KMS-11 (cell line): ENCODE results near the gene KIAA0825.

Source experiments
- H2AFZ ChIP-seq: fragments of 200-600 bp; sonication (generic); 2 replicates; pipeline ENCODE4 v1.6.1; 2016; ENCODE audit warnings: antibody characterized with exemption, mixed run types, low read depth
- H3K27ac ChIP-seq: fragments of 200-600 bp; sonication (generic); 2 replicates; pipeline ENCODE4 v1.6.1; 2016; ENCODE audit warnings: mild to moderate bottlenecking, mixed run types
- H3K27me3 ChIP-seq: fragments of 200-600 bp; sonication (generic); 2 replicates; pipeline ENCODE4 v1.6.1; 2017; ENCODE audit warnings: mild to moderate bottlenecking, low read depth, mixed run types, moderate library complexity; ENCODE audit not compliant: insufficient read depth
- H3K36me3 ChIP-seq: fragments of 200-600 bp; sonication (generic); 2 replicates; pipeline ENCODE4 v1.6.1; 2017; ENCODE audit warnings: mild to moderate bottlenecking, mixed run types; ENCODE audit not compliant: insufficient read depth
- H3K4me1 ChIP-seq: fragments of 200-600 bp; sonication (generic); 2 replicates; pipeline ENCODE4 v1.6.1; 2016; ENCODE audit warnings: mild to moderate bottlenecking, low read depth, mixed run types; ENCODE audit not compliant: poor library complexity, severe bottlenecking
- H3K4me2 ChIP-seq: fragments of 200-600 bp; sonication (generic); 2 replicates; pipeline ENCODE4 v1.7.0; 2016; ENCODE audit warnings: mild to moderate bottlenecking, mixed run types
- H3K4me3 ChIP-seq: fragments of 200-600 bp; sonication (generic); IDR thresholded peaks from 2 replicates; pipeline ENCODE4 v1.6.1; 2017; ENCODE audit warnings: low read depth, low read length, mixed read lengths; ENCODE audit not compliant: insufficient read depth
- H3K79me2 ChIP-seq: fragments of 200-600 bp; sonication (generic); 2 replicates; pipeline ENCODE4 v1.6.1; 2016; ENCODE audit warnings: low read depth, mixed run types; ENCODE audit not compliant: insufficient read depth
- H3K9ac ChIP-seq: fragments of 200-600 bp; sonication (generic); 2 replicates; pipeline ENCODE4 v1.6.1; 2016; ENCODE audit warnings: mild to moderate bottlenecking, mixed run types
- H4K20me1 ChIP-seq: fragments of 200-600 bp; sonication (generic); 2 replicates; pipeline ENCODE4 v1.6.1; 2016; ENCODE audit warnings: mild to moderate bottlenecking, mixed run types; ENCODE audit not compliant: insufficient read depth
- CTCF ChIP-seq: fragments of 200-600 bp; sonication (generic); conservative IDR thresholded peaks from 2 replicates; pipeline ENCODE4 v1.6.1; 2017; ENCODE audit warnings: low read depth, mild to moderate bottlenecking, antibody characterized with exemption, low read length, moderate library complexity, mixed read lengths

Gene KIAA0825

GRCh38 chr5:94362857-94363256, 255.5 kb downstream of the KIAA0825 start:
- H3K4me2 ChIP-seq: no peak overlapping the region
- H3K36me3 ChIP-seq: no peaks in the 10 kb centered on the region
- no peak for TF ChIP-seq CTCF
- no peaks in the 10 kb centered on the region for H3K4me1 ChIP-seq
- no peaks in the 10 kb centered on the region for H3K79me2 ChIP-seq
- H3K27me3 ChIP-seq: no peaks in the 10 kb centered on the region
- no peaks in the 10 kb centered on the region for H4K20me1 ChIP-seq
- no peak overlapping the region for H3K9ac ChIP-seq
- H2AFZ ChIP-seq: no peak overlapping the region
- H3K27ac ChIP-seq: no peak overlapping the region
- no peak overlapping the region for H3K4me3 ChIP-seq

GRCh38 chr5:94361832-94362796, 256.3 kb downstream of the KIAA0825 start:
- Histone ChIP-seq H3K4me1 (no peaks in the 10 kb centered on the region), H3K27ac (no peak overlapping the region), H3K79me2 (no peaks in the 10 kb centered on the region), H3K4me3 (no peak overlapping the region), H4K20me1 (no peaks in the 10 kb centered on the region), H3K9ac (no peak overlapping the region), H3K36me3 (no peaks in the 10 kb centered on the region), H2AFZ (no peak overlapping the region), H3K4me2 (no peak overlapping the region), H3K27me3 (no peaks in the 10 kb centered on the region)
- TF ChIP-seq CTCF: no peak

- no peak overlapping the region for H2AFZ ChIP-seq
- H3K27ac ChIP-seq: no peak overlapping the region
- no peak for TF ChIP-seq CTCF
- no peak overlapping the region for H3K4me3 ChIP-seq
- no peaks in the 10 kb centered on the region for H3K27me3 ChIP-seq
- no peak overlapping the region for H3K4me2 ChIP-seq
- no peak overlapping the region for H3K9ac ChIP-seq
- no peaks in the 10 kb centered on the region for H3K36me3 ChIP-seq
- H3K79me2 ChIP-seq: no peaks in the 10 kb centered on the region
- no peaks in the 10 kb centered on the region for H4K20me1 ChIP-seq
- no peaks in the 10 kb centered on the region for H3K4me1 ChIP-seq
These were observed 257.2 kb downstream of the KIAA0825 start for GRCh38 chr5:94361161-94361560.

GRCh38 chr5:94360382-94361130, 257.8 kb downstream of the KIAA0825 start:
- no peak for TF ChIP-seq CTCF
- Histone ChIP-seq H2AFZ (no peak overlapping the region), H3K4me1 (no peaks in the 10 kb centered on the region), H3K36me3 (no peaks in the 10 kb centered on the region), H3K79me2 (no peaks in the 10 kb centered on the region), H4K20me1 (no peaks in the 10 kb centered on the region), H3K4me2 (no peak overlapping the region), H3K27ac (no peak overlapping the region), H3K9ac (no peak overlapping the region), H3K27me3 (no peaks in the 10 kb centered on the region), H3K4me3 (no peak overlapping the region)
